MM.1S (cell line): ENCODE measurements around the gene XYLT2.

Experiments
- CTCF ChIP-seq: fragments of 300-600 bp; sonication (generic); IDR thresholded peaks from 2 replicates; pipeline ENCODE4 v1.5.1; 2016; ENCODE audit warnings: antibody characterized with exemption, low read length, mixed read lengths
- EZH2 ChIP-seq: fragments of 300-600 bp; sonication (generic); optimal IDR thresholded peaks from 2 replicates; pipeline ENCODE3; 2017; ENCODE audit warnings: low read depth, mild to moderate bottlenecking, antibody characterized with exemption, low read length, mixed read lengths
- EZH2phosphoT487 ChIP-seq: fragments of 300-600 bp; sonication (generic); IDR thresholded peaks from 2 replicates; pipeline ENCODE4 v1.6.1; 2018; ENCODE audit warnings: antibody characterized with exemption, low read length

- TF ChIP-seq CTCF (no peak), EZH2 (no peak), EZH2phosphoT487 (no peak)
These were observed 7.3 kb upstream of the XYLT2 start for GRCh38 chr17:50338645-50339044.
